Transverse colon (tissue), 4 donors: Measurements from ENCODE around the gene LCNL1.

Experiments used
- CTCF ChIP-seq, 5 experiments: fragments of 200-600 bp in 3 of 5; fragments of 450-650 bp in 2 of 5; sonication (generic) in 3 of 5; IDR thresholded peaks; 1 replicate in 2 of 5; 2 replicates in 3 of 5; pipeline ENCODE4 v1.5.1; 2016 to 2017; ENCODE audit warnings: antibody characterized with exemption in 5 of 5, inconsistent platforms in 3 of 5, mild to moderate bottlenecking in 2 of 5, moderate library complexity in 1 of 5
- EP300 ChIP-seq: sonication (generic); formaldehyde crosslinking; IDR thresholded peaks from one replicate; pipeline ENCODE4 v1.6.1; 2017; ENCODE audit warnings: antibody characterized with exemption, low read depth
- POLR2A ChIP-seq: fragments of 450-650 bp; IDR thresholded peaks from one replicate; pipeline ENCODE4 v1.6.1; 2016; ENCODE audit warnings: antibody characterized with exemption, mild to moderate bottlenecking, moderate library complexity
- POLR2AphosphoS5 ChIP-seq, 3 donors: sonication (generic); formaldehyde crosslinking; IDR thresholded peaks; one replicate each; pipeline ENCODE4 v1.6.1; 2016; ENCODE audit warnings: antibody characterized with exemption in 3 of 3

- TF ChIP-seq EP300 (no peak), CTCF (IDR thresholded peaks at IDR 0.05) (no peak), POLR2AphosphoS5 (IDR thresholded peaks at IDR 0.05) (no peak), POLR2A (no peak)
Measured at GRCh38 chr9:137018761-137019559, 36.2 kb downstream of the LCNL1 start.
